ENCODE measurements around the gene CYFIP2. TPM values are rescaled to one million over a fixed set of nuclear protein-coding genes. Genes with fewer than 3 reads are reported as not detected.

CYFIP2 gene
- total RNA-seq, 2 experiments from 2014 or later, result 271 to 287 TPM

DNA sequence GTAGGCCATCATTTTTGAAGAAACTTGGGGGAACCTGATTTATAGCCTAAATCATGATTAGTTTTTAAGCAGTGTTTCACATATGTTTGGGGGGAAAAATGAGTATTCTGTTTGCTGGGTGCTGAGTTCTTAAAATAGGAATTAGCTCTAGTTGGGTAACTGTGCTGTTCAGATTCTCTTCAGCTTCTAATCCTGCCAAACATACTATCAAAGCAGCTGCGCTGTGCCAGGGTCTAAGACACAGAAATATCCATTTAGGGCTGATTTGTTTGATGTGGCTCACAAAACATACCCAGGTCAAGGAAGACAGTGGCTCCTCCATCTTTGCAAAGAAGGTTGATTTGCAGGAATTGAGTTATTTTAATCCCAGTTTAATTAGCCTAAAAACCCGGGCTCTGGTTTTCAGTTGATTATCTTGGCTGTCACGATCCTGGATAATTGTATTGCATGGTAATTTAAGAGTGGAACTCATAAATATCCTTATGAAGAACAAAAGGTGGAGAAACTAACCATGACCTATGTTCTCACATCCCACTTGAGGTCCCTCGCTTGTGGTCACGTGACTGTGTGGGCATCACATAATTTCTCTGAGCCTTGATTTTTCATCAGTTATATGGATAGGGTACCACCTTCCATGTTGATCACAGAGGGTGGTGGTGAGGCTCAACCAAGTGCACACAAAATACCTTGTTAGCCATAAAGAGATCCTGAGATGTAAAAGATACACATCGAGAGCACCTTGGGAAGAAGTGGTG is 18.7 kb downstream of the CYFIP2 start:
- Mint-ChIP-seq H3K27ac (peak overlapping the region; percentile 83), H3K36me3 (ENCODE audit: low read depth) (peaks cover 81% of the 10 kb centered on the region), H3K9me3 (no peaks in the 10 kb centered on the region), H3K4me1 (ENCODE audit: low read depth) (peaks cover 90% of the 10 kb centered on the region), H3K4me3 (no peak overlapping the region), H3K27me3 (no peaks in the 10 kb centered on the region)
- CTCF ChIA-PET, result interaction anchor here (2.1 to 2.4 kb wide), 2 partner anchors 12 to 19 kb away, joined by 6 read pairs; no protein-coding TSS in a partner anchor
- ATAC-seq (ENCODE audit: poor library complexity) (no peak), DNase-seq (no peak)
- Histone ChIP-seq H3K4me1 (ENCODE audit: insufficient read depth, low read length) (peaks cover 73% of the 10 kb centered on the region), H3K27ac (ENCODE audit: low read depth in 1 of 2, low read length in 2 of 2) (no peak overlapping the region), H3K4me3 (ENCODE audit: low read length) (no peak overlapping the region), H3K36me3 (ENCODE audit: insufficient read depth, low read length) (peaks cover 61% of the 10 kb centered on the region), H3K9me3 (ENCODE audit: control insufficient read depth in 1 of 2, insufficient read depth in 1 of 2, low read length in 2 of 2) (no peaks in the 10 kb centered on the region), H3K27me3 (ENCODE audit: control insufficient read depth in 1 of 2, insufficient read depth in 2 of 2, low read length in 2 of 2) (no peaks in the 10 kb centered on the region)
- intact Hi-C loops (cut with DNase I, micrococcal nuclease), result loop anchor here in 1 of 2 experiments (5.0 kb wide), 1 partner anchor 32 kb away; no protein-coding TSS in a partner anchor
- TF ChIP-seq, protein P1, sequence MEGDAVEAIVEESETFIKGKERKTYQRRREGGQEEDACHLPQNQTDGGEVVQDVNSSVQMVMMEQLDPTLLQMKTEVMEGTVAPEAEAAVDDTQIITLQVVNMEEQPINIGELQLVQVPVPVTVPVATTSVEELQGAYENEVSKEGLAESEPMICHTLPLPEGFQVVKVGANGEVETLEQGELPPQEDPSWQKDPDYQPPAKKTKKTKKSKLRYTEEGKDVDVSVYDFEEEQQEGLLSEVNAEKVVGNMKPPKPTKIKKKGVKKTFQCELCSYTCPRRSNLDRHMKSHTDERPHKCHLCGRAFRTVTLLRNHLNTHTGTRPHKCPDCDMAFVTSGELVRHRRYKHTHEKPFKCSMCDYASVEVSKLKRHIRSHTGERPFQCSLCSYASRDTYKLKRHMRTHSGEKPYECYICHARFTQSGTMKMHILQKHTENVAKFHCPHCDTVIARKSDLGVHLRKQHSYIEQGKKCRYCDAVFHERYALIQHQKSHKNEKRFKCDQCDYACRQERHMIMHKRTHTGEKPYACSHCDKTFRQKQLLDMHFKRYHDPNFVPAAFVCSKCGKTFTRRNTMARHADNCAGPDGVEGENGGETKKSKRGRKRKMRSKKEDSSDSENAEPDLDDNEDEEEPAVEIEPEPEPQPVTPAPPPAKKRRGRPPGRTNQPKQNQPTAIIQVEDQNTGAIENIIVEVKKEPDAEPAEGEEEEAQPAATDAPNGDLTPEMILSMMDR (IDR thresholded peaks at IDR 0.05), result no peak
- POLR2A ChIA-PET, result interaction anchor here (0.8 to 6.4 kb wide), 5 partner anchors 12 to 91 kb away, joined by 3 to 48 read pairs (median 6); no protein-coding TSS in a partner anchor

DNA sequence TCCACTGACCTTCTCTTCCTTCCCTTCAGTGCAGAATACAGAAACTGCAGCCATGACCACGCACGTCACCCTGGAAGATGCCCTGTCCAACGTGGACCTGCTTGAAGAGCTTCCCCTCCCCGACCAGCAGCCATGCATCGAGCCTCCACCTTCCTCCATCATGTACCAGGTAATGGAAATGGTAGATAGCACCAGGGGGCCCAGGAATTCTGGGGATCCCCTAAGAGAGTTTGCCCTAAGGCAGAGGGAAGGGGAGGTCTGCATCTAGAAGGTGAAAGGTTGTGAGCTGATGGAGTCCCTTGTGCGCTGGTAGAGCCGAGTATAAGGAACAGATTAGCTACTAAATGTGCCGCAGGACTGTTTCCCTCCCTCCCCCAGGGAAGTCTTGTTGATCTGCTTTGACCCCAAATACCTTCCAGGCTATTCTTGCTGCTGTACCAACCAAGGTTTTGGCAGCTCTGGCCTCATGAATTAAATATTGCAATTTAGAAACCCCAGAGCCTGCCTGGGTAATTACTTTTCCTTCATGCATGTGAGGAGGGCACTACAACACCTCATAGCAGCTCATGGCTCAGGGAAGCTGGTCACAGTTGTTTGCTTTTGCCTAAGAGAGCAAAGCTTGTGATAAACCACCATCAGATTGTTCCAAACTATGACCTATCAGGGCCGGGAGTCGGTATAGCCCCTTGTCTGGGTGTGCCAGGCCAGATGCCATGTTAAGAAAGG is 19.6 kb downstream of the CYFIP2 start:
- peaks cover 66% of the 10 kb centered on the region for H3K36me3 ChIP-seq (ENCODE audit: insufficient read depth, low read length)
- POLR2A ChIA-PET, result interaction anchor here (0.8 to 6.4 kb wide), 4 partner anchors 13 to 92 kb away, joined by 3 to 48 read pairs (median 3); no protein-coding TSS in a partner anchor
- no peaks in the 10 kb centered on the region for H3K27me3 ChIP-seq (ENCODE audit: control insufficient read depth in 1 of 2, insufficient read depth in 2 of 2, low read length in 2 of 2)
- H3K27ac Mint-ChIP-seq, result peak overlapping the region; percentile 83
- H3K4me3 Mint-ChIP-seq, result no peak overlapping the region
- H3K4me1 Mint-ChIP-seq (ENCODE audit: low read depth), result peaks cover 90% of the 10 kb centered on the region
- no peak for ATAC-seq (ENCODE audit: poor library complexity)
- H3K9me3 Mint-ChIP-seq, result no peaks in the 10 kb centered on the region
- intact Hi-C loops (cut with DNase I, micrococcal nuclease), result loop anchor here in 1 of 2 experiments (5.0 kb wide), 1 partner anchor 33 kb away; no protein-coding TSS in a partner anchor
- CTCF ChIA-PET, result interaction anchor here (0.9 to 2.4 kb wide), 2 partner anchors 13 to 16 kb away, joined by 3 to 6 read pairs; no protein-coding TSS in a partner anchor
- TF ChIP-seq, protein P1 (IDR thresholded peaks at IDR 0.05), result no peak
- no peak overlapping the region for H3K27ac ChIP-seq (ENCODE audit: low read depth in 1 of 2, low read length in 2 of 2)
- H3K4me3 ChIP-seq (ENCODE audit: low read length), result no peak overlapping the region
- H3K27me3 Mint-ChIP-seq, result no peaks in the 10 kb centered on the region
- peaks cover 66% of the 10 kb centered on the region for H3K4me1 ChIP-seq (ENCODE audit: insufficient read depth, low read length)
- no peak for DNase-seq
- no peaks in the 10 kb centered on the region for H3K9me3 ChIP-seq (ENCODE audit: control insufficient read depth in 1 of 2, insufficient read depth in 1 of 2, low read length in 2 of 2)
- H3K36me3 Mint-ChIP-seq (ENCODE audit: low read depth), result peaks cover 83% of the 10 kb centered on the region

DNA sequence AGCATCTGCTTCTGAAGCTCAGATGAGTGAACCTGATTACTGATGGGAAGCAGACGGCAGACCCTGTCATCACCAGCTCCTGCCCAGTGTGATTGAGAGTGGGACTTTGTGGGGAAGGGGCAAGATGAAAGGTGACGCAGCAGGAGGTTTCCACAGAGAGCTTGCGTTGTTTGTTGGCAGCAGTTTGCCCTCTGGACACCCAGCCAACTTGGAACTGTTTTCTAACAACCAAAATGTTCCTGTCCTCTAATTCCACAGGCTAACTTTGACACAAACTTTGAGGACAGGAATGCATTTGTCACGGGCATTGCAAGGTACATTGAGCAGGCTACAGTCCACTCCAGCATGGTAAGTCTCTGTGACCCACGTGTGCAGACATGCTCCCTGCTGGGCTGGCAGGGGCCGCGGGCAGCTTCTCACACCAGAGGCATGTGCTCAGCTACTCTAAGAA is 20.9 kb downstream of the CYFIP2 start:
- peaks cover 83% of the 10 kb centered on the region for H3K36me3 Mint-ChIP-seq (ENCODE audit: low read depth)
- H3K4me3 Mint-ChIP-seq, result no peak overlapping the region
- ChIA-PET CTCF (no interaction called here), POLR2A (interaction anchor here (0.9 to 6.4 kb wide), 4 partner anchors 14 to 144 kb away, joined by 3 to 48 read pairs (median 11); partner anchors contain the start of gene MED7)
- DNase-seq (no peak), ATAC-seq (ENCODE audit: poor library complexity) (no peak)
- Histone ChIP-seq H3K27me3 (ENCODE audit: control insufficient read depth in 1 of 2, insufficient read depth in 2 of 2, low read length in 2 of 2) (no peaks in the 10 kb centered on the region), H3K36me3 (ENCODE audit: insufficient read depth, low read length) (peaks cover 79% of the 10 kb centered on the region), H3K27ac (ENCODE audit: low read depth in 1 of 2, low read length in 2 of 2) (peak overlapping the region in 1 of 2 donors; percentile 1), H3K9me3 (ENCODE audit: control insufficient read depth in 1 of 2, insufficient read depth in 1 of 2, low read length in 2 of 2) (no peaks in the 10 kb centered on the region), H3K4me3 (ENCODE audit: low read length) (no peak overlapping the region), H3K4me1 (ENCODE audit: insufficient read depth, low read length) (peaks cover 67% of the 10 kb centered on the region)
- TF ChIP-seq, protein P1 (IDR thresholded peaks at IDR 0.05), result no peak
- no peaks in the 10 kb centered on the region for H3K27me3 Mint-ChIP-seq
- H3K9me3 Mint-ChIP-seq, result no peaks in the 10 kb centered on the region
- peak overlapping the region; percentile 87 for H3K27ac Mint-ChIP-seq
- intact Hi-C loops (cut with DNase I, micrococcal nuclease), result loop anchor here in 1 of 2 experiments (5.0 kb wide), 1 partner anchor 34 kb away; no protein-coding TSS in a partner anchor
- peaks cover 90% of the 10 kb centered on the region for H3K4me1 Mint-ChIP-seq (ENCODE audit: low read depth)

Data from CD4-positive, alpha-beta T cell (primary cell).